GM19238 (cell line): ENCODE data around the gene GOLT1A.

Experiments used
- DNase-seq: peaks from one replicate; pipeline ENCODE4 v3.0.0; 2011; ENCODE audit warnings: low spot score; ENCODE audit not compliant: insufficient read length

The GOLT1A gene

GRCh38 chr1:204219971-204220616 is 6.3 kb upstream of the GOLT1A start:
- no peak for DNase-seq

GRCh38 chr1:204218552-204218951 is 4.8 kb upstream of the GOLT1A start:
- no peak for DNase-seq

- DNase-seq: no peak
Measured at GRCh38 chr1:204217648-204218000, 3.8 kb upstream of the GOLT1A start.

GRCh38 chr1:204216880-204217647 is 3.3 kb upstream of the GOLT1A start:
- DNase-seq: no peak

GRCh38 chr1:204216236-204216635 is 2.4 kb upstream of the GOLT1A start:
- DNase-seq: no peak

- DNase-seq: no peak
Measured at GRCh38 chr1:204212715-204213114, 1.1 kb downstream of the GOLT1A start.

GRCh38 chr1:204211046-204211445 is 2.7 kb downstream of the GOLT1A start:
- DNase-seq: no peak

- peak; percentile 75 for DNase-seq
Measured at GRCh38 chr1:204207136-204207616, 6.6 kb downstream of the GOLT1A start.

- no peak for DNase-seq
Measured at GRCh38 chr1:204206121-204206520, 7.7 kb downstream of the GOLT1A start.

GRCh38 chr1:204205486-204205885 is 8.3 kb downstream of the GOLT1A start:
- no peak for DNase-seq

- DNase-seq: no peak
Measured at GRCh38 chr1:204204944-204205343, 8.8 kb downstream of the GOLT1A start.

GRCh38 chr1:204203206-204203767 is 10.5 kb downstream of the GOLT1A start:
- no peak for DNase-seq

GRCh38 chr1:204202481-204202880 is 11.3 kb downstream of the GOLT1A start:
- DNase-seq: no peak

GRCh38 chr1:204201348-204202040 is 12.3 kb downstream of the GOLT1A start:
- DNase-seq: no peak

GRCh38 chr1:204199579-204199978 is 14.2 kb downstream of the GOLT1A start:
- DNase-seq: no peak

GRCh38 chr1:204198348-204199340 is 15.1 kb downstream of the GOLT1A start:
- DNase-seq: no peak

- DNase-seq: no peak
Measured at GRCh38 chr1:204197068-204197467, 16.7 kb downstream of the GOLT1A start.

GRCh38 chr1:204196068-204196795 is 17.6 kb downstream of the GOLT1A start, which contains the start of gene KISS1:
TSS of gene KISS1 (minus strand) at chr1:204196491. CDS start at chr1:204192876, 3,615 bp downstream.
- DNase-seq: no peak

- DNase-seq: no peak
Measured at GRCh38 chr1:204194771-204195170, 19.0 kb downstream of the GOLT1A start.

- DNase-seq: no peak
Measured at GRCh38 chr1:204194080-204194479, 19.7 kb downstream of the GOLT1A start.
